NOMO-1 treated with DMSO at 0.1 percent for 48 hours (cell line): ENCODE measurements around the gene ISL2.
"Not testable (repeated sequence)": the region's sequence is repeated elsewhere in the genome, so short reads cannot be mapped to it uniquely, and the experiment has no call there.

Source experiments
- DNase-seq: peaks from one replicate; lab custom pipeline; 2025; ENCODE audit not compliant: unreplicated experiment; lab: John Stamatoyannopoulos, UW

The ISL2 gene

DNA sequence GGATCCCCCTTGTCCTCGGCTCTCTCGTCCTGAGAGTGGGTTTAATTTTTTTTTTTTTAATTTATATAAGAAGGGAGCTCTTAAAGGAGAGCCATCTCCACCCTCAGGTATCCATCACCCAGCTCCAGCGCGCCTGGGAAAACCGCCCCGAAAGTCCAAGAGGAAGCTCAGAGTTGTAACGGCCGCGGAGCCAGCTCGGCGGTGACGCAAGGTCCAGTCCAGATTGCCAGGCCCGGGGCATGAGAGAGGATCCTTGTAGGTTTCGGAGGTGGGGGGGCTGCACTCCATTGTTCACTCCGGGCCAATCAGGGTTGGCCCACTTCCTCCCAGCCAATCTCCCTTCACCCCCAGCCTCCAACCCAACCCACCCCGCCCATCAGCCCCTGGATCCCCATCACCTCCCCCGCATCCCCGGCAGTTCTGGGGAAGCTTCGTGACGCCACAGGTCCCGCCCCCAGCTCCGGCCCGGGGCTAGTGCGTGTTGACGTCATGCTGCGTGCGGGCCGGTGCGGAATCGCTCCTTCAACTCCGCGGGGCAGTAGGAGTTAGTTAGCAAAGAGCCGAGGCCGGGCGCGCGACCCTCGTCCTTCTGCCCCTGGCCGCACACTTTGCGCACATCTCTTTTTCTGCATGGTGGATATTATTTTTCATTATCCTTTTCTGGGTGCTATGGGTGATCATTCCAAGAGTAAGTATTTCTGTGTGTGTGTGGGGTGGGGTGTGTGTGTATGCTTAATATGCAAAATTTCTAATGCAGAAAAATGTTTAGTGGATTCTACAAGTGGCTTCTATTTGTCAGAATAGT lies at the start of gene ISL2:
Gene ISL2, plus strand, starts transcription at position 520 of the 805 bp plus-strand sequence. Its CDS starts 111 bp downstream, at position 631.
- peak; percentile 27 for DNase-seq

DNA sequence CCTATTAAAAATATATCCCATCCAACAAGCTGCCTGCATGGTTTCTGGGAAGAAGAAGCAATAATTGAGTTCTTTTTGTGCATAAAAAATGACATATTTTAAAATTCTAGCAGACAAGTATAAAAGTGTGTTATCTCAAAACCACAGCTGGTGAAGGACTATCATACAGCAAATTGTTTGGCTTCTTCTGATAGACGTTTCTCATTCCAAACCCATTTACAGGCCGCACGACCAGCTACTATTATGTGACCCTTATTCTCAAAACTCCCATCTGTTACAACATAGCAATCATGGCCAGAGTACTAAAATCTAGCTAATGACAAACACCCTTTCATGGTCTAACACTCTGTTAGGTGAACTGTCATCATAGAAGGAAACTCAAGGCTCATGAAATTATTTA lies 47.0 kb upstream of the ISL2 start:
- no peak for DNase-seq

DNA sequence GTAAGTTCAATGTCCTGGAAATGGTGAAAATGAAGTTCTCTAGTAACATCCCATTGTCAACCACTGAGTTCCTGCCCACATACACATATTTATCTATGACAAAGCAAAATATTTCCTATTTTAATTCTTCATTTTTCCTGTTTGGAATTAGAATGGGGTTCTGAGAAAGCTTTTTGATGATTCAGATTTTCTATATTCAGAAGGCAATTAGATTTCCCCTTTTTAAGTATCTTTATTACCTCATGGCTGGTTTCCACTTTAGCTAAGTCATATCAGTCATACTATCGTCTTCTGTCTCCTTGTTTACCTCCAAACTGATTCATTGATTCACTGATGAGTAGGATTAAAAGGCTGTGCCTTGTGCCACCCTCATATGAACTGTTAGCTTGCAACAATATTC lies 43.2 kb upstream of the ISL2 start:
- DNase-seq, result peak; percentile 9

DNA sequence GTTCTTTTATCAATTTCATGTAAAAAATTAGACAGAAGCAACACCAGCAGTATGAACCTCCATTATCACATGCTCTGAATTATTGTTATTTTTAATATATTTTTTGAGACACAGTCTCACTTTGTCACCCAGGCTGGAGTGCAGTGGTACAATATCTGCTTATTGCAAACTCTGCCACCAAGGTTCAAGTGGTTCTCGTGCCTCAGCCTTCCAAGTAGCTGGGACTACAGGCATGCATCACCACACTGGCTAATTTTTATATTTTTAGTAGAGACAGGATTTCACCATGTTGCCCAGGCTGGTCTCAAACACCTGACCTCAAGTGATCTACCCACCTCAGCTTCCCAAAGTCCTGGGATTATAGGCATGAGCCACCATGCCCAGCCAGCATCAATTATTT lies 42.1 kb upstream of the ISL2 start:
- DNase-seq, result not testable (repeated sequence)

DNA sequence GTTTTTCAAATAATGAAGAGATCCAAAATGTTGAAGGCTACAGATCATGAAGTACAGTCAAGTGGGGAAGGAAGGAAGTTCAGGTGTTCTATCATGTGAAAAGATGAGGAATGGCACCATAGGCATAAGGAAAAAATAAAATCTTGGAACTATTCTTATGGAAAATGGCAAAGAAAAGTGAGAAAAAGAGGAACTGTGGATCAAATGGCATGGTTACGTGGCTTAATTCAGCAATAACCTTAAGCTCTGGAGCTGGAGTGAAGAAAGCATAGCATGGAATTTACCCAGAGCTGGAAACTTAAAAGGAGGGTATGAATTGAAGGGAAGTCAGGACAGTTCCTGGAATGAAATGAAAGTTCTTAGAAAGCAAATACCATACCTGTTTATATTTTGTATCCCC lies 39.7 kb upstream of the ISL2 start:
- no peak for DNase-seq

DNA sequence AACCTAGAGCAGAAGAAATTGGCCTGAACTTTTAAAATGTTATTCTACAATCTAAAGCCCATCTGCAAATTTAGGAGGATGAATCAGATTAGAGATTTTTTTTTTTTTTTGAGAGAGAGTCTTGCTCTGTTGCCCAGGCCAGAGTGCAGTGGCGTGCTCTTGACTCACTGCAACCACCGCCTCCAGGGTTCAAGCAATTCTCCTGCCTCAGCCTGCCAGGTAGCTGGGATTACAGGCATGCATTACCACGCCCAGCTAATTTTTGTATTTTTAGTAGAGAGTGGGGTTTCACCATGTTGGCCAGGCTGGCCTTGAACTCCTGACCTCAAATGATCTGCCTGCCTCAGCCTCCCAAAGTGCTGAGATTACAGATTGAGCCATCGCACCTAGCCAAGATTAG lies 38.6 kb upstream of the ISL2 start:
- DNase-seq, result not testable (repeated sequence)

DNA sequence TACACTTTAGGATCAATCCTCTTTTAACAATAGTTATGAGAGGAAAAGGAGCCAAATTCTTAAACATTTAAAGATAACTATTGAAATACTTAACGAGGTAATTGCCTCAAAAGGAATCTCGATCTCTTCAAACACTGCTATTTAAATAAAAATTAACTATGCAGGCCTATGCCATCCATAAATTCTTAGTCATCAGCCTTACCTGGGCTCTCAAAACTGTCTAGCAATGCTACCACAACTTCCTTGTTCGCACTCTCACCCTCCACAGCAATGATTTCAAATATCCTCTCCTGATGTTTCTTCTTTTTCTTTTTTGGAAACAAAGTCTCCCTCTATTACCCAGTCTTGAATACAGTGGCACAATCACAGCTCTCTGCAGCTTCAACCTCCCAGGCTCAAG lies 37.6 kb upstream of the ISL2 start:
- DNase-seq, result no peak

DNA sequence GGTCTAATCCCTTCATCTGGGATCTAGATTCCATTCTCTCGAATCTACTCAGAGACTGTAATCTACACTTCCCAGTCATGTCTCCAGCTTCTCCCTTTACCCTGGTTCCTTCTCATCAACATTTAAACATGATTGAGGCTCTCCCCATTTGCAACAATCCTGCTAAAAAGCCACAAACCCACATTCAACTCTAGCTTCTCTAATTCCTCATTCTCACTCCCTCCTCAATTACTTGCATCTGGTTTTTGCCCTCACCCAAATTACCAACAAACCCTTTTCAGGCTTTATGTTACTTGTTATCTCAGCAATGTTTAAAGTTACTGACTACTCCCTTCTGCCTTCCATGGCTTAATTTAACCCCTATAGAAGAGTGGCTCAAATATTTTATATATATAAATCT lies 36.8 kb upstream of the ISL2 start:
- DNase-seq, result peak; percentile 69

DNA sequence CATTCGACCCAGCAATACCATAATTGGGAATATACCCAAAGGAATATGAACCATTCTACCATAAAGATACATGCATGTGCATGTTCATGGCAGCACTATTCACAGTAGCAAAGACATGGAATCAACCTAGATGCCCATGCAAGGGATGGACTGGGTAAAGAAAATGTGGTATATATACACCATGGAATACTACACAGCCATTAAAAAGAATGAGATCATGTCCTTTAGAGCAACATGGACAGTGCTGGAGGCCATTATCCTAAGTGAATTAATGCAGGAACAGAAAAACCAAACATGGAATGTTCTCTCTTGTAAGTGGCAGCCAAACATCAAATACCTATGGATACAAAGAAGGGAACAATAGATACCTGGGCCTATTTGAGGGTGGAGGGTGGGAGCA lies 32.7 kb upstream of the ISL2 start:
- no peak for DNase-seq

DNA sequence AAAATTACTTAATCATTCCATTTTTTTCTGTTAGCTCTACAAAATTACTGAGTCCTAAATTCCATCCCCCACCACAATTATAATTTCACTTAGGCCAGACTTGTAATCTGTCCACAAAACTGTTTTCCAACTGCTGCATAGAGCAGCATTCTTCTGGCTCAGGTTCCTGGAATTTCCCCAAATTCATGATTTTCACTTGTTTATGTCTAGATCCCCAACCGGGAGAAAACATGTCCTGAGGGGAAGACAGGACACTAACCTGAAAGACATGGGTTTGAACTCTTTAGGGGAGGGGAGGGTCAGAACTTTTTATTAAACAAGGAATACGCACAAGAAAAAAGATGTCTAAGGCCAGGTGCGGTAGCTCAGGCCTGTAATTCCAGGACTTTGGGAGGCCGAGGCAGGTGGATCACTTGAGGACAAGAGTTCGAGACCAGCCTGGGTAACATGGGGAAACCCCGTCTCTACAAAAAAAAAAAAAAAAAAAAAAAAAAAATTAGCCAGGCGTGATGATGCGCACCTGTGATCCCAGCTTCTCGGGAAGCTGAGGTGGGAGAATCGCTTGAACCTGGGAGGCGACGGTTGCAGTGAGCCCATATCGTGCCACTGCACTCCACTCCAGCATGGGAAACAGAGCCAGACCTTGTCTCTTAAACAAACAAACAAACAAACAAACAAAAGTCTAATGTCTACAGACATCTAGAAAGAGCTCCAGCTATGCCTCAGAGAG lies 26.8 kb upstream of the ISL2 start:
- DNase-seq, result no peak

DNA sequence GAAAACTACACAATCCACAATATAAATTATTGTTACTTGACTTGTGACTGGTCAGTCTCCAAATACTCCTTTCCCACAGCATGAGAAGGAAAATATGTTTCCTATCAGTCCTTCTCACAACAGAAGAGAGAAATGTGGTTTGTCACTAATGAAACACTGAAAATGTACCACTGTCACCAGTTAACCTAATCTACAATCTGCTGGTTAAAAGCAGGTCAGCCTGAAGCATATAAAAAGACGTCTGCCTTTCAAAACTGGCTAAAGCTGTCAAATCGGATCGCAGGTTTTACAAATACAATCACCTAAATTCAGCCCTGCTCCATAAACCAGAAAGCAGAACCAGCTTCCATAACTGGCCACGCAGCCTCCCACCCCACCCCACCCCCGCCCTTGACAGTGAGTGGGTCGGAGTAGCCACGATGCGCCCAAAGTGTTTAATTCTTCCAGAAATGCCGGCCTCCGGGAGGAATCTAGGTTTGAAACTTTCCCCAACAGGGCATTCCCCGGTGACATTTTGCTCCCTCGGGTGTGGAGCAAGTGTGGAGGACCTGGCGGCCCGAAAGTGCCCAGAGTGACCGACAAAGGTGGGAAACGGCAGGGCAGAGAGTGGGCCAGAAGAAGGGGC lies 26.0 kb upstream of the ISL2 start:
- DNase-seq, result peak; percentile 42

DNA sequence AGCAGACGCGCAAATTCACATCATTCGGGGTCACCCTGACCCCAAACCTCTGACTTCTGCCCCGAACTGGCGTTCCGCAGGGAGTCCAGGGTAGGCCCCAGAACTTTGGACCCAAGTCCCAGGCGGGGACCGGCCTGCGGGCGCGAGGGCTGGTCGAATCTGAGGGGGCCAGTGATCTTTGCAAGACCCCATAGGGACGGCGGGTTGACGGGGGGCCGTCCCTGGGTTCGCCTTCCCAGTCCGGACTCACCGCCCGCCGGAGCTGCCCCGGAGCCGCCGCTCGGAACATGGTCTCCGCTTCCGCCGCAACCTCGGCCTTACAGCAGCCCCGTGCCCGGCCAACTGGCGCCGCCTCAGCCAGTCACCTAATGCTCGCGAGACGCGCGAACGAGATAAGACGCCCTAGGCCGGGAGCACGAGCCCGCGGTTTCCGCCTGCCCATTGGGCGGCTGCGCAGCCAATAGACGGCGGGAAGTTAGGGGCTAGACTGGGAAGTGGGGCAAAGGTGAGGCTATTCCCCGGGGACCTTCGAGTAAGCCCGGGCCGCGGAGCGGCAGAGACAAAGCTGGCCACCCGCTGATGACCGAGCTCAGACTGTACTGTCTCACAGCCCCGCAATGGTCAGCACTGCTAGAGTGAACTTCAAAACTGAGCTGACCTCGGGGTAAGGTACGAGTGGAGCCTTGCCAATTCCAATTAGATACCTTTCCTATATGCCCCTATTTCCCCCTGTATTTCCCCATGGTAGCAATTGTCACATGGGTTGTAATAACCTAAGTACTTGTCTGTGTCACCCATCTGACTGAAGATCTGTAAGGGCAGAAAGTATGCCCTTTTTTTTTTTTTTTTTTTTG lies 25.2 kb upstream of the ISL2 start, which contains the start of gene ETFA:
Gene ETFA, minus strand, starts transcription at position 370 of the 854 bp plus-strand sequence. Its CDS starts 81 bp downstream, at position 289.
- peak; percentile 95 for DNase-seq

DNA sequence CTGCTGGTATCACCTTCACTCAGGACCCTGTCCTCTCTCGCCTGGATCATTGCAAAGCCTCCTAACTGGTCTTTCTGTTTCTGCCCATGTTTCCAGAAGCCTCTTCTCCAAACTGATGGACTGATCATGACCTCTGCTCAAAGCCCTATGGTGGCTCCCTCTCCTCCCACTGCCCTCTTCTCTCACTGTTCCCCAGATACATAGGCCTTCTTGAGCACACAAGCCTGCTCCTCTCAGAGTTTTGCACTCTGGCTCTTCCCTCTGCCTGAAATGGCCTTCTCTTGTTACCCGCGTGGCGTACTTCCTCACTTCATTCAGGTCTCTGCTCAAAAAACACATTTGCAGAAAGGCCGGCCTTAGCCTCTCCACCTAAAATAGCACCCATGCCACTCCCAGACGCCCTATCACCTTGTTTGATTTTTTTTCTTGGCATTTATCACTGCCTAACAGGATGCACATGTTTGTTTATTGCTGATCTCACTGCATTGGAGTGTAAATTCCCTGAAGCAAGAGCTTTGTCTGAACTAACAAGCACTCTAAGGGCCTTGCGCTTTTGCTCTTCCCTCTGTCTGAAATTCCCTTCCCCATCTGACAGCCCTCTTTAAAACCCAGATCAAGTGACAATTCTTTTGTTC lies 23.9 kb upstream of the ISL2 start:
- DNase-seq, result no peak

DNA sequence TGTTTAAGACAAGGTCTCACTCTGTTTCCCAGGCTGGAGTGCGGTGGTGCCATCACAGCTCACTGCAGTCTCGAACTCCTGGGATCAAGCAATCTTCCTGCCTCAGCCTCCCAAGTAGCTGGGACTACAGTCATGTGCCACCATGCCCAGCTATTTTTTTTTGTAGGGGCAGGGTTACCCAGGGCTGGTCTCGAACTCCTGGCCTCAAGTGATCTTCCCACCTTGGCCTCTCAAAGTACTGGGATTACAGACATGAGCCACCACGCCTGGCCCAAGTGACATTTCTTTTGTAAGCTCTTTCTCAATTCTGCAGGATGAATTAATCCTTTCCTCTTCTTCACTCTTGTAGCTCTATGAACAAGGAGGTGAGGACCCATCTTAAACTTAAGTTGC lies 23.4 kb upstream of the ISL2 start:
- not testable (repeated sequence) for DNase-seq

DNA sequence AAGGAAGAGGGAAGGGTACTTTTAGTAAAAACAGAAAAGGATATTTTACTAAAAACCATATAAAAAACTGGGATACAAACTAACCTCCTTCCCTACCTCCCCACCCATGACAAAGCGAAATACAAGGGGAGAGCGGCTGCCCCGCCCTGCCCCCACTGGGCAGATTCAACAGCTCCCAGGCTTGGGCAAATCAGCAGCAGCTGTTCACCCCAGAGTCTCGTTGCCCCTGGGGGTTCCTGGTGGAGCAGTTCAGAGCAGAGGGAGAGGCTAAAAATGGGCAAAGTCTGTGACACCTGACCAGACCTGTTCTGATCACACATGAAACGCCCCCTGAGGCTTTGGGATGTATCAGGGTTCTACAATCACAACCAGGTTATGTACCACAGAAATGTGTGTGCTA lies 22.8 kb upstream of the ISL2 start:
- no peak for DNase-seq

DNA sequence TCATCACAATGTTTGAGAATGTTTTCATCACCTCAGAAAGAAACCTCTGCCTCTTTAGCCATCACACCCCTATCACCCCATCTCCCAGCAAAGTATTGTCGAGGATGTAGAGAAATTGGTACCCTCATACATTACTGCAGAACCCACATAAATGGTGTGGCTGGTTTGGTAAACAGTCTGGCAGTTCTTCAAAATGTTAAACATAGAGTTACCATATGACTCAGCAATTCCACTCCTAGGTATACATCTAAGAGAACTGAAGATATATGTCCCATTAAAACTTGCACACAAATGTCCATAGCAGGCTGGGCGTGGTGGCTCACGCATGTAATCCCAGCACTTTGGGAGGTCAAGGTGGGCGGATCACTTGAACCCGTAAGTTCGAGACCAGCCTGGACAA lies 16.6 kb upstream of the ISL2 start:
- no peak for DNase-seq

DNA sequence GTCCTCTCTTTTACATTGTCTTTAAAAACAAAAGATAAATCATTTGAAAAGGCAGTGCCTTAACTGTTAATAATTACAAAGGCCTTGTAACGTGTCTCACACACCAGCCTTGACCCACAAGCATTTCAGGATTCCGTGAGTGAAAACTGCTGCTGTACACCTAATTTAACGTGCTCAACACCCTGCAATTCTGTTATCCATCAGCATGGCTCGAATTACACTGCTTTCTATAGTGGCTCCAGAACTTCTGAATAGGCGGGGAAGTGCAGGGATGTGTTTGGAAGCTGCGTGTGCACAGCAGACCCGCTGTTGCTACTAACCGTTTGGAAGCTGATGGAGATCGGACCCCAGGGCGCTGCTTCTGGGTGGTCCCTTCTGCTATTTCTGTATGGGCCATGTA lies 15.4 kb upstream of the ISL2 start:
- no peak for DNase-seq

DNA sequence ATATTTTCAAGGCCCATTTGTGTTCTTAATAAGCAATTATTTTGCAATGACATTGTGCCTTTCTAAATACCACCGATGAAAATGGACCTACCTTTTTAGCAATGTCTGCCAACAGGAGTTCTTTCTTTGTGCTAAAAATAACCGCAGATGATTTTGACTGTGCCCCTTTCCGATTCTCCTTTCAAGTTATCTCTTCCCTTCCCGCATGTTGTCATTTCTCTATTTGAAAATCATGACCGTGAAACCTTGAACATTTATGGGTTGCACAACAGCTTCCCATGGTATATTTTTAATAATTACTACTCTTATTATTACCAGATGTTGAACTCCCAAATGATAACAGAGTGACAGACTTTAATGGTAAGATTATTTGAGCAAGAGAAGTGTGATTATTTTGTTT lies 15.0 kb upstream of the ISL2 start:
- no peak for DNase-seq

DNA sequence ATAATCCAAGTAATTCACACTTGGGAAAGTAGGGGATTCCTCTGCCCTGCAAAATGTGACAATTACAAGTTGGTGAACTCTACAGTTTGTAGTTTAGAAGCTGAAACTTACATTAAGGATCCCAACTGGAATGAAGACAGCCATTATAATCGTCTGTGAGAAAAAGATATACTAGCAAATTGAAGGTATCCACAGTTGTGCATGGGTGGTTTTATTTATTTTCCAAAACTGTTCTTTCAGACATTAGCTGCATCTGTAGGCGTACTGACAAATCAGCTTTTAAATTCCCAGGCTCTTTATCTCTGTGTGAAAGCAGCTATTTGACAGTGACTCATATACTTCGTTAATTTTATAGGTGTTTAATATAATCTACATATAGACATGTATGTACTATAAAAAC lies 12.5 kb upstream of the ISL2 start:
- DNase-seq, result no peak

DNA sequence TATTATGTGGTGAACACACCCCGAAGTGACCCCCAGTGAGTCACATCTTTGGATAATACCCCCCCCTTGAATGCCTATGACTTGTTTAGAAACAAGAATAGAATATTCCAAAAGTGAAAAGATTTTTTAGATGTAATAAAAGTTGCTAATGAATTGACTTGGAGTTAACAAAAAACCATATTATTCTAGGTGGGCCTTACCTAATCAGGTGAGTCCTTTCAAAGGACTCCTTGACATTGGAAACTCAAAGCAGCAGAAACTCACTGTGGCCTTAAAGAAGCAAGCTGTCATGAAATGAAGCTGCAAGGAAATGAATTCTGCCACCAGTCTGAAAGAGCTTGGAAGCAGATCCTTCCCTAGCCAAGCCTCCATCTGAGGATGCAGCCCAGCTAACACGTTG lies 10.9 kb upstream of the ISL2 start:
- no peak for DNase-seq
